Lung (tissue), 12 donors: ENCODE results near the gene IL1RAP. TPM values are rescaled to one million over a fixed set of nuclear protein-coding genes. Genes with fewer than 3 reads are reported as not detected.

Experiments
- ATAC-seq: fragments of 200-7000 bp; cut with Tn5 transposase; one replicate; pipeline ENCODE4 v1.9.1; 2020; ENCODE audit warnings: moderate number of reproducible peaks; ENCODE audit not compliant: insufficient read depth, low FRiP score
- DNase-seq, 3 donors: peaks; one replicate each; pipeline ENCODE4 v3.0.0-alpha.2; 2013 to 2017
- H3K27ac ChIP-seq, 2 donors: one replicate each; pipeline ENCODE4 v1.5.1; 2013; ENCODE audit warnings: mild to moderate bottlenecking in 2 of 2, moderate library complexity in 2 of 2, control low read depth in 1 of 2, inconsistent platforms in 1 of 2, low read depth in 1 of 2, low read length in 1 of 2
- H3K27me3 ChIP-seq, 3 donors: one replicate each; pipeline ENCODE4 v1.5.1; 2013; ENCODE audit warnings: low read length in 2 of 3; ENCODE audit not compliant: control insufficient read depth in 3 of 3, insufficient read depth in 3 of 3
- H3K36me3 ChIP-seq, 4 donors: one replicate each; pipeline ENCODE4 v1.5.1; 2013; ENCODE audit warnings: low read length in 4 of 4, mild to moderate bottlenecking in 1 of 4, moderate library complexity in 1 of 4; ENCODE audit not compliant: control insufficient read depth in 4 of 4, insufficient read depth in 4 of 4
- H3K4me1 ChIP-seq, 5 donors: one replicate each; pipeline ENCODE4 v1.5.1; 2013; ENCODE audit warnings: low read length in 5 of 5, mild to moderate bottlenecking in 2 of 5, moderate library complexity in 1 of 5; ENCODE audit not compliant: control insufficient read depth in 5 of 5, insufficient read depth in 5 of 5
- H3K4me3 ChIP-seq: one replicate; pipeline ENCODE4 v1.5.1; 2013; ENCODE audit warnings: mild to moderate bottlenecking, control low read depth, moderate library complexity
- H3K9ac ChIP-seq, 2 donors: one replicate each; pipeline ENCODE4 v1.5.1; 2013; ENCODE audit warnings: low read length in 2 of 2, control low read depth in 1 of 2; ENCODE audit not compliant: insufficient read depth in 1 of 2
- H3K9me3 ChIP-seq, 4 donors: one replicate each; pipeline ENCODE4 v1.5.1; 2013; ENCODE audit warnings: low read length in 3 of 4, mild to moderate bottlenecking in 1 of 4, moderate library complexity in 1 of 4; ENCODE audit not compliant: control insufficient read depth in 4 of 4, insufficient read depth in 3 of 4
- CTCF ChIP-seq: IDR thresholded peaks from 2 replicates; pipeline ENCODE4 v1.5.1; 2012; ENCODE audit warnings: mild to moderate bottlenecking; ENCODE audit errors: control extremely low read depth, extremely low read depth
- WGBS, 2 donors: extraction: QIAGEN DNeasy Blood & Tissue Kit; methylation state at CpG; one replicate each; pipeline ENCODE4 v1.1.7; 2013; 5-methylcytosine and 5-hydroxymethylcytosine counted together
- polyA plus RNA-seq, 2 donors: library from polyadenylated mRNA; stranded (reverse); fragments of 200-250 nt; gene quantifications; one replicate each; pipeline ENCODE4 v1.2.1, GENCODE V29; 2013
- total RNA-seq, 2 donors: library from RNA; depleted of rRNA in 1 of 2; stranded (reverse); fragments of >200 nt in 1 of 2; gene quantifications; one replicate each; pipeline ENCODE4 v1.2.1, GENCODE V29; 2014 to 2021
- donor health status: control.
- donor health status: control.
- donor health status: Bipolar disorder and iron deficiency.
- donor health status: healthy.
- donor health status: DM: yes; HTN: yes; CAD: no.

The IL1RAP gene
- total and polyA plus RNA-seq, 4 donors = 3.2 to 34.2 (median 26.8) TPM

DNA sequence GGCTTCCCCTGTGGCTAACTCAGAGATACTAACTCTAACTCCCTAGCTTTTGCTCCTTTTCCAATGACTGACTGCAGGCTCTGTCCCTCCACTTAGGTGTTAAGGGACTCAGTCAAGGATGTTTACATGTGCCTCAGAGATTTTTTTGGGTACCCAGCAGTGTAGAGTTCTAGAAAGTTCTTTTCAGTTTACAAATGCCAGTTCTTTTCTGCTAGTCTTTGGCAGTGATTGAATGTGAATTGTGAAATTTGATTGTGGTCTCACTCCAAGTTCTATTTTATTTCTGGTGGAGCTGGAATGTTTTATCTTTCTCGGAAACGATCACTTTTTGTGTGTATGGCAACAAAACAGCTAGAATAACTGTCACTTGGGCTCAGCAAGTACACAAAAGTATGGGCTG is 60.6 kb downstream of the IL1RAP start:
- Histone ChIP-seq H3K27me3 (no peaks in the 10 kb centered on the region), H3K36me3 (no peaks in the 10 kb centered on the region), H3K9me3 (no peaks in the 10 kb centered on the region), H3K4me1 (peaks cover 0 to 5% (median 0%) of the 10 kb centered on the region in 5 donors), H3K9ac (no peak overlapping the region), H3K4me3 (no peak overlapping the region), H3K27ac (no peak overlapping the region)
- 56 to 92% methylated on average over 2 of the region's 2 CpGs for WGBS, 2 donors
- no peak for TF ChIP-seq CTCF
- DNase-seq = no peak
- ATAC-seq = no peak

- Histone ChIP-seq H3K4me1 (peaks cover 0 to 11% (median 4%) of the 10 kb centered on the region in 5 donors), H3K9me3 (no peaks in the 10 kb centered on the region), H3K27me3 (no peaks in the 10 kb centered on the region), H3K9ac (no peak overlapping the region), H3K27ac (no peak overlapping the region), H3K36me3 (no peaks in the 10 kb centered on the region), H3K4me3 (no peak overlapping the region)
- ATAC-seq (no peak), DNase-seq (no peak)
- TF ChIP-seq CTCF = no peak
- 64 to 75% methylated on average over 7 of the region's 7 CpGs for WGBS, 2 donors
These were observed 61.7 kb downstream of the IL1RAP start for GRCh38 chr3:190575437-190576185.

DNA sequence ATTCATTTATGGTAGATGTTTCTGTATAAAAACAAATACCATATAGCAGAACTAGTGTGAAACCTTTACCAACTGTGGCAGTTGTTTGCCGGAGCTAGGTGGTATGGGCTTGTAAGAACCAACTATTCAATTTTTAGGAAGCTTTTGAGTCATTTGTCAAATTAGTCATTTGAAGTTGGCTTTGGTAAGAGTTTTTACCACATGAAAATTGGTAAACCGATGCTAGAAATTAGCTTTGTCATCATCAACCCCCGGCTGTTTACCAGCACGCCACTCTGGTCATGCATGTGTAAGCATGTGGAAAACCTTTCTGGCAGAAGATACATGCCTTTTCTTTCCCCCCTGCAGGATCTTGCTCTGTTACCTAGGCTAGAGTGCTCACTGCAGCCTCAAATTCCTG is 63.3 kb downstream of the IL1RAP start:
- H3K9ac ChIP-seq = no peak overlapping the region
- no peaks in the 10 kb centered on the region for H3K27me3 ChIP-seq
- H3K36me3 ChIP-seq = no peaks in the 10 kb centered on the region
- no peak overlapping the region for H3K4me3 ChIP-seq
- ATAC-seq (no peak), DNase-seq (no peak)
- 93 to 94% methylated on average over 4 of the region's 4 CpGs for WGBS, 2 donors
- no peak for TF ChIP-seq CTCF
- peaks cover 0 to 15% (median 9%) of the 10 kb centered on the region in 5 donors for H3K4me1 ChIP-seq
- H3K9me3 ChIP-seq = no peaks in the 10 kb centered on the region
- H3K27ac ChIP-seq = no peak overlapping the region
